HG02840 (cell line): ENCODE results near the gene EHF.
"Not testable (repeated sequence)": the region's sequence is repeated elsewhere in the genome, so short reads cannot be mapped to it uniquely, and the experiment has no call there.

Source experiments
- ATAC-seq: cut with Tn5 transposase; IDR thresholded peaks from one replicate; pipeline ENCODE4 v1.9.1; 2021; ENCODE audit warnings: mild to moderate bottlenecking, moderate library complexity, moderate number of reproducible peaks; ENCODE audit not compliant: unreplicated experiment, low FRiP score

Gene EHF

DNA sequence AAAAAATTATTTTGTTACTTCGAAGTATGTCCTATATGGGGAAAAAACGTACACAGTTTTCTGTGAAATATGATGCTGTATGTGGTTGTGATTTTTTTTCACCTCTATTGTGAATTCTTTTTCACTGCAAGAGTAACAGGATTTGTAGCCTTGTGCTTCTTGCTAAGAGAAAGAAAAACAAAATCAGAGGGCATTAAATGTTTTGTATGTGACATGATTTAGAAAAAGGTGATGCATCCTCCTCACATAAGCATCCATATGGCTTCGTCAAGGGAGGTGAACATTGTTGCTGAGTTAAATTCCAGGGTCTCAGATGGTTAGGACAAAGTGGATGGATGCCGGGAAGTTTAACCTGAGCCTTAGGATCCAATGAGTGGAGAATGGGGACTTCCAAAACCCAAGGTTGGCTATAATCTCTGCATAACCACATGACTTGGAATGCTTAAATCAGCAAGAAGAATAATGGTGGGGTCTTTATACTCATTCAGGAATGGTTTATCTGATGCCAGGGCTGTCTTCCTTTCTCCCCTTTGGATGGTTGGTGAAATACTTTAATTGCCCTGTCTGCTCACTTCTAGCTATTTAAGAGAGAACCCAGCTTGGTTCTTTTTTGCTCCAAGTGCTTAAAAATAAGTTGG, 38.3 kb downstream of the EHF start:
- ATAC-seq, result no peak

DNA sequence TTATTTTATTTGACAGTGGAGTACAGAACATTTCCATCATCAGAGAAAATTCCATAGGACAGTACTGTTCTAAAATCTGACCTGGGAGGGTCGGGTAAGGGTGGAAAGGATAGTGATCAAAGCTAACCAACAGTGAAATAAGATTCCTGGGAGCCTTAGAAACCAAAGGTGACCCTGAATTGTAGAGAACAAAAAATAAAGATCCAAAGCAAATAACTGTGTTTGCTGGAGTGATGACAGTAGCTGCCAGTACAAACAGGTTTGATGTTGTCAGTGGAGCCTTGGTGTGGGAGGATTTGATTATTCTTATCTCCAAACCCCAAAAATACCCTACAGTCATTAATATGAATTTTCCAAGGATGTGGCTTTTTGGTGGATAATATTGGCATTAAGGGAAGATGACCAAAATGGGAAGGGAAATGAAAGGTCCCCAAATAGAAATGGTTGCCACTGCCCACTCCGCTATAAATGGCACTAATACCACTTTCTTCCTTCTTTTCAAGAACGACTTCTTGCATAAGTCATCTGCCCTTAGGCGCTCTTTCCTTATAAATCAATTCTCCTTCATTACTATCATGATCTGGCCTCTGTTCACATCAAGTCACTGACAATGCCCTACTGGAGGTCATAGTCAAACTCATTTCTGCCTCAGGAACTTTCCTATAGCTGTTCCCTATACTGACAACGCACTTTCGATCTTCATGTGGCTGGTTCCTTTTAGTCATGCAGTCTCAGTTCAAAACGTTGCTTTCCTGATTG, 44.4 kb downstream of the EHF start:
- no peak for ATAC-seq

DNA sequence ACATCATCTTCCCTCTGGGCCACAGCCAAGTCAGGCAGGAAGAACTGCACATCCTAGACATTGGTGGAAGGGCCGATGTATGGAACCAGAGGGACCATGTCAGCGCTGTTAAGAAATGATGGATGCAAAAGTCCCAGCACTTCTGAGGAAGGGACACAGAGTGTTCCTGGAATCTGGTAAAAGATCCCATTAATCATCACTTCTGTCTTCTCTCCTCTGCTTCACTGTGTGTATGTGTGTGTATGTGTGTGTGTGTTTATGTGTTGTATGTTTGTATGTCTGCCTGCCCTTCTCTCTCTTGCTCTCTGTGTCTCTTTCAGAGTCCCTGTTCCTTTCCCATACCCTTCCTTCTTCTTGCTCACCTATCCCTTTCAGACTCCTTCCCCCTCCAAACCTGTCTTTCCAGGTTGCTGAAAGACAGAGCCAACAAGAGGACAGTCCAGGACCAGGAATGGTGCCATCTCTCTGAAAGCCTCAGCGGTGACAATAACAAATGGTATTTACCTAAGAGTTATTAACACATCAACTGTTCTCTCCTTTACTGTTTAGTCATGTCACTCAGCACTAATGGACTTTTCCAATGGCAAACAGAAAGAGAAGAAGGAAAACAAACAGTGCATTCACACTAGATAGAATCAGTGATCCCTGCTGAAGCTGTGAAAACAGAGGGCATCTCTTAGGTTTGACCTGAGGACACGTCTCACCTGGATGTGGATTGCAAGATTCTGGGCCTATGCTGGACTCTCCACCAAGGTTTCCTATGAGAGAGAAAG, 47.1 kb downstream of the EHF start:
- ATAC-seq, result no peak

DNA sequence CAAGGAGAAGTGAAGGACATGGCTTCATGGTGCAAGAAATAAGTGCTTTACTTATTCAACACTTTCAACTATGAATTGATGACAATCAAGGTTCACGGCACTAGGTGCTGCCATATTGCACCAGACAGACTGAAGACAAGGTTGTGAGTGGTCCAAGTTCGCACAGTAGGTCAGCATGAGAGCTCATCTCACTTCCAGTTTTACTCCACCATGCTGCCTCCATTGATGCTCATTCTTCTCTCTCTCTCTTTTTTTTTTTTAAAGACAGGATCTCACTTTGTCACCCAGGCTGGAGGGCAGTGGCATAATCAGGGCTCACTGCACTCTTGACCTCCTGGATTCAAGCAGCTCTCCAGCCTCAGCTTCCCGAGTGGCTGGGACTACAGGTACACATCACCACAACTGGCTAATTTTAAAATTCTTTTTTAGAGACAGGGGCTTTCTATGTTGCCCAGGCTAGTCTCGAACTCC, 47.7 kb downstream of the EHF start:
- no peak for ATAC-seq

DNA sequence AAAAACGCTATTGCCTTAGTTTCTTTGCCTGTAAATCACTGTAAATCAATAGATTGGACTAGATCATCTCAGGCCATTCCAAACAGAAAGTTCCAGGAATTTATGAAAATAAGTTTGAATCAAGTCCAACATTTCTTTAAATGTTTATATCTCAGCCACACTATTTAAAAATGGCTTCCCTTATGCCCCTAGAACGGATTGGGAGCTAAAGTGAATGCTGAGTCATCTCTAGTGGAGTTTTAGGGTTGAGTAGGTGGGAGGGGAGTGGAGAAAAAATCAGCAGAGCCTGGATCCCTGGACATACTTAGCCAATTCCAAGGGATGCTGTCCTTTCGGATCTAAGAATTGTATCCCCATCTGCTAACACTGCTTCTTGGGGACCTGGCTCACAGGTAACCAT, 48.6 kb downstream of the EHF start:
- ATAC-seq, result no peak

DNA sequence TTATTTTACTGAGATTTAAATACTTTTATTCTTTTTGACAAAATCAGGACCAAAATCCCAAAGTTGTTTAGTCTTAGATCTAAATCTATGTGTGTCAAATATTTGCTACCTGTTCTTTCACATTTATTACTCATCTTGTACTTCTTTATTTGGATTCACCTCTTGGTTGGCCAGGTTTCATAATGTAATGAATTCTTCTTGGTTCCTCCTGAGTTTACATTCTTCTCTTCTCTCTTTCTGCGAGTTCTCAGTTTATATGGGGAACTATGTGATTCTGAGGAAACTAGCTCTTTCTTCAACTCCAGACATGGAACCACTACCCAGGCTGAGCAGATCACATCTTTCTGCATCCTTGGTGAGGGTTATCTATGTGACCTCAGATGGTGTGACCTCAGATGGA, 50.2 kb downstream of the EHF start:
- ATAC-seq, result no peak

DNA sequence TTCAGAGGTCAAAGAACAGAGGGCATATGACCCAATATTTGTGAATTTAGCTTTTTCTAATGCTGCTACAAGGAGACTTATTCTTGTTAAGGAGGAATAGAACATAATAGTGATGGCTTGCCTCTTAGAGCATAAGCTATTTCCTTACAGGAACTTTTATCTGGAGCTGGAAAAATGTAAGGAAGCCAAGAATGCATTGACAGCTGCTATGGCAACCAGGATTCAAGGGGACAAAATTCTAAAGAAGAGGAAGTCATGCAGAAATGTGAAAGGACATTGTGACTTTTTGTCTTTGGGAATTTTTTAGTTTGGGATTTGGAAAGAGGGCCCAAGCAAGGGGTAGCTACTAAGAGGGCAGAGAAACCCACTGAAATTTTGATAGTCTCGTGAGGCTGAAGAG, 51.1 kb downstream of the EHF start:
- ATAC-seq, result no peak

DNA sequence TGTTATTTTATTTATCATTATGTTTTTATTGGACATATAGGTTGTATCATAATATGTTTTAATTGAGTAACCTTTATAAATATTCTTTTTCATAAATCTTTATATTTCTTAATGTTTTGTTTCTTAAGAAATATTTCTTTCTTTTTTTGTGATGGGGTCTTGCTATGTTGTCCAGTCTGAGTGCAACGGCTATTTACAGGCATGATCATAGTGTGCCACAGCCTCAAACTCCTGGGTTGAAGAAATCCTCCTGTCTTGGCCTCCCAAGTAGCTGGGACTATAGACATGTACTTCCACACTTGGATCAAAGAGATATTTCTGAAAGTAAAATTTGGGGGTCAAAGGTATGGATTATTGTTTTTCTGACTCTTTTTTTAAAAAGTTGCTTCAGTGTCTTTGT, 53.1 kb downstream of the EHF start:
- ATAC-seq, result no peak

DNA sequence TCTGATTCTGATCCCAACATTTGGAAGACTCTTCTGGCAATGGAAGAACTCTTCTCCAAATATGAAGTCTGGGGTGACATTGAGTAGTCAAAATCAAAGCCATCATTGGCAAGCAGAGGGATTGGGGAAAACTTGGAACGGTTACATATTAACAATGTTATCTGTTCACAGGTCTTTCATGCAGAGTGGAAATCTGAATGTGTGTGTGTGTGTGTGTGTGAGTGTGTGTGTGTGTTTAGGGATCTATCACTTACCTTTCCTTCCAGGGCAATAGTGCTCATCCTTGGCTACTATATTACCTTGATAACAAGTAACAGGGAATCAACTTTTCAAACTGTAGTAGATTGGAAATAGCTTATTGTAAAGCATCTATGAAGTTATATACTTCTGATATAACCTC, 55.3 kb downstream of the EHF start:
- ATAC-seq, result no peak

DNA sequence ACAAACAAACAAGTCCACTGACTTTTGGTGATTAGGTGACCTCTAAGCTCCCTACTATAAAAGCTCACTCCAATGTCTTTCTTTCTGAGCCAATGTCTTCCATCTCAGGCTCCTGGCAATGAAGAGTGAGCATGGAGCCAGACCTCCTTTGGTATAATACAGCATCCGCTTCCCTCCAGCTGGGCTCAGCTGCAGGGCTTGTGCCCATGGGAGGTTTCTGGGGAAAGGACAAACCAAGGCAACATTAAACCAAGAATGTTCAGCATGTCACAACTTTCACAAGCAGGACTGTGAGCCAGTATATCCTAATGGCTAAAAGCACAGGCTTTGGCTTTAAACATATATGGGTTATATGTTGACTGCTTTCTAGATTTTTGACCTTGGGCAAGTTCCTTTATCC, 58.8 kb downstream of the EHF start:
- ATAC-seq, result no peak

DNA sequence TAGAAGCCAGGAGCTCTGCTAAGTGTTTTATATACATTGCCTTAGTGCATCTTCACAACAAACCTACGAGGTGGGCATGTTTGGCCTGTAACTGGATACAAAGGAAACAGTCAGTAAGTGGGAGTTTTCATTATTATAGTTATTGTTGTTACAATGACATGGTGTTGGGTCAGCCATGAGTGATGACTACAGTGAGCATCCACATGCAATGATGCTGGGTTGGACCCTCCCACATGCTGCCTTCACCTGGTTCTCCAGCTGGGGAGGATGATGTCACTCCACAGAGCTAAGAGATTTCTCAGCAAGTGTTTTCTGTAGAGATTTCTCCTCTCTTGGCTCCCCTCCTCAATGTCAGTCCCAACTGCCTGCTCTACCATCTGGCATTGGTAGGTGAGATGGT, 59.3 kb downstream of the EHF start:
- no peak for ATAC-seq

DNA sequence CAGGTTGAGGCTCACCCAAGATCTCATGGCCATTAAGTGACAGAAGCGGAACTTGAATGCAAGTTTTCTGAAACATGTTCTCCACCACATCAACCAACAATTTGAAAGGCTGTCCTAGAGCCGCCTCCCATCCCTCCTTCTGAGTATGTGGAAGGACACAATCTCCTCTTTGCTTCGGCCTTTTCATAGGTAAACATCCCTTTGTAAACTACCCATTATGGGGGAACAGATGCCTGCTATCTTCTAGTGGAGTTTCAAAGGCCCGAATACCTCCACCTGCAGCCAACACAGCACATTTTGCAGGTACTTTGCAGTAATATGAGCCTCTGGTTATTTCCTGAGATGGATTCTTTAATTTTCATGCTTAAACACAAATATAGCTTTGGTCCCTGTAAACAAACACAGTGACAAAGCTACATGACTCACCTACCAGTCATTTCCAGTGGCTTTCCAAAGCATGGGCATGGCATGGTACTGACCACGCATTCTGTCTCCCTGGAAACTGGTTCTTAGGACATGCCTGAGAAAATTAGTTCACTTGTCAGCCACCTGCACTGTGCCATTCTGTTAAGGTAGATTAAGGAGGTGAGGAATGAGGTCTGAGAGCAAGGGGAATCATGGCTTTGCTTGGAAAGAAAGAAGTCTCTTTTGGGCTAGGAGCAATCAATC, 60.2 kb downstream of the EHF start:
- no peak for ATAC-seq

DNA sequence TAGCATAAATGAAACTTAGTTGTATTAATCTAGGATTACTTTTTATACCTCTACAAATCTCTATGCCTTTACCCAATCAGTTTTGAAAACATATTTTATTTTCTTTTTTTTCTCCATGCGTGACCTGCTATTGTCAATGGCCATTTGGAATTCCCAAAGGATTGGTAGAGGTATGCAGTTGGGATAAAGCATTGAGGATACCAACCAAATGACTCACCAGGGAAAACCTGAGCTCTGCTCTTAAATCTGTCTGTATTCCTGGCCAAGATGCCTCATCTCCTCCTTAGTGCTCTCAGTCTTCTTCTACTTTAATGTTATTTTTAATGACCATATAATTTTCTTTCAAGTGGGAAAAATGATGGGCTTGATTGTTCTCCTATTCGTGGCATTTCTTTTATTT, 61.9 kb downstream of the EHF start:
- ATAC-seq, result no peak

DNA sequence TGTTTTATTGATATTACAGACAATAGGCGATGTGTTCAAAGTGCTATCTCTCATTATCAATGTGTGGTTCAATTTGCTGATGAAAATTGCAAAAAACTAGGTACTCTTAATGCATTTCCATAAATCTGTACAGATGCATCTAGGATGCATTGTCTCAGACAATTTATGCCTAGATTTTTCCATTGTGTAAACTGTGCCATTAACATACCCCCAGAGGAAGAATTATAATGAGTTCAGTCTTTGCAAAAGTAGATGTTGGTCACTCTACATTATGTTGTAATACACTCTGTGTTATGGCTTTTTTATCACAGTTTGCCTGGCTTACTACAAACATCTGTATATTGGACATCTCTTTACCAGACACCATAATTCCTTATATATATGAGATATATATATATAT, 62.5 kb downstream of the EHF start:
- ATAC-seq, result no peak

DNA sequence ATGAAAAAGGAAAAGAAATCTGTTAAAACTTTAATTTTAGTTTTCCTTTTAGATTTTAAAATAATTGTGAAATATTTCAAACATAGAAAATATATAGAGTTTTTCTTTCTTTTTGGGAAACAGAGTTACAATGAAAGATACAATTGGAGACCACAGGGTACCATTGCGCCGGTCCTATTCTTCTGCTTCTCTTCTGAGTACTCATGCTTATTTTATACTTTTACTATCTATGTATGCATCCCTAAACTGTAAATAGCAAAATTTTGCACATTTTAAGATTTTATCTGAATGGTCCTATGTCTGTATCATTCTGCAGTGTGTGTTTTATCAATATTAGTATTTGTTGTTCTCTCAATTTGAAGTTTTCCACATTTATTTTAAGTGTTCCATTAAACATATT, 65.0 kb downstream of the EHF start:
- ATAC-seq, result no peak

DNA sequence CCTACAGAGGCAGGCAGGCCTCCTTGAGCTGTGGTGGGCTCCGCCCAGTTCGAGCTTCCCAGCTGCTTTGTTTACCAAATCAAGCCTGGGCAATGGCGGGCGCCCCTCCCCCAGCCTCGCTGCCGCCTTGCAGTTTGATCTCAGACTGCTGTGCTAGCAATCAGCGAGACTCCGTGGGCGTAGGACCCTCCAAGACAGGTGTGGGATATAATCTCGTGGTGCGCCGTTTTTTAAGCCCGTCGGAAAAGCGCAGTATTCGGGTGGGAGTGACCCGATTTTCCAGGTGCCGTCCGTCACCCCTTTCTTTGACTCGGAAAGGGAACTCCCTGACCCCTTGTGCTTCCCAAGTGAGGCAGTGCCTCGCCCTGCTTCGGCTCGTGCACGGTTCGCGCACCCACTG, 71.4 kb downstream of the EHF start:
- not testable (repeated sequence) for ATAC-seq

DNA sequence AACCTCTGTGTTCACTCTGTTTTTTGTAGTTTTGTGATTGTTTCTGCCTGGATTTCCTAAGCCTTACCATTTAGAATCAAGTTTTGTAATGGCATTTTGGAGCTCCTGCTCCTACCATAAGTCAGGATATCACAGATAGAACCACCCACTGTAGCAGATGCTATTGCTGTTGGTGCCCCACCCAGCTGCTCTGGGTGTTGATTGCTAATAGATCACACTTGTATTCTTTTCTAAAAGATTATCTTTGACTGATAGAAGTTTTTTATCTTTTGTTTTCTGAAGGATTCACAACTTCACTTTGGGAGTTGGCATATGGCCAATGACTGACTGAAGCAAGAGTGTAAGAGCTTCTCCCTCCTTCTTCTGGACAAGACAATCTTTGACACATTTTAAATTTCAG, 76.0 kb downstream of the EHF start:
- no peak for ATAC-seq

DNA sequence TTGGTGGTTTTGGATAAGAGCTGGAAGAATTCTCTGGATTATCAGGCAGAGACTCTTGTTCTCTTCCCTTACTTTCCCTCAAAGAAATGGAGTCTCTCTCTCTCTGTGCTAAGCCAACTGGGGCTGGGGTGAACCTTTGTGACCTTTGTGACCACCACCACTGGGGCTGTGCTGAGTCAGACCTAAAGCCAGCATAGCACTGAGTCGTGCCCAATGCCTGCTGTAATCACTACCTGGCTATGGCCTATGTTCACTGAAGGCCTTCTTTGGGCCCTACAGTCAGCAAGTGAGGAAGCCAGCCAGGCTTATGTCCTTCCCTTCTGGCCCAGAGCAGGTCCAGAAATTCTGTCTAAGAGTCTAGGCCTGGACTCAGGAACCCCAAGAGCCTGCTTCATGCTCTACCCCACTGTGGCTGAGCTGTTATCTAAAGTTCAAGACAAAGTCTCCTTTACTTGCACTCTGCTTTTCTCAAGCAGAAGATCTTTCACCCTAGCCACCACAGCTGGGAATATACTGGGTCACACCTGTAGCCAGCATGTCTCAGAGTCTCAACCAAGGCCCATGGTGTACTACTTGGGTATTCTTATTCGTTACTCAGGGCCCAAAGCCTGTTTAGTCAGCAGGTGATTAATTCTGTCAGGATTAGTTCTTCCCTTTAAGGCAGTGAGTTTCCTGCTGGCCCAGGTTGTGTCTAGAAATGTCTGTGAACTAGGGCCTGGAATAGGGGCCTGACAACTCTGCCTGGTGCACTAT, 86.0 kb downstream of the EHF start:
- no peak for ATAC-seq

DNA sequence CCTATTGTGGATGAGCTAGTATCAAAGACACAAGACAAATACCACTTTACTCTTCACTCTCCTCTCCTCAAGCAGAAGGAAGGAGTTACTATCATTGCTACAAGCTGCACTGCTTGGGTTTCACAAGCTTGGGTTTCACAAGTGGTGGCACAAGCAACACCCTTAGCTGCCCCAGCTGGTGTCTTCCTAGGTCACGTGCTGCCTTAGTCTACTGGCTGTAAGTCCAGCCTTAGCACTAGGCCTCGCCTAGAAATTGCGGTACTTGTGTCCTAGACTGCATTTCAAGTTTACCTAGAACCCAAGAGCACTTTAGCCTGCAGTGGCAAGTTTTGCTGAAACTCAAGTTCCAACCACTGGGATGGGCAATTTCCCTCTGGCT, 86.6 kb downstream of the EHF start:
- no peak for ATAC-seq
